GM23338 (cell line): ENCODE results near the gene DCP1B. TPM values are rescaled to one million over a fixed set of nuclear protein-coding genes. Genes with fewer than 3 reads are reported as not detected.

Source experiments
- ATAC-seq: fragments of 200-7000 bp; cut with Tn5 transposase; 3 replicates; pipeline ENCODE4 v1.9.1; 2020
- DNase-seq: peaks from one replicate; pipeline ENCODE4 v3.0.0-alpha.2; 2015; ENCODE audit warnings: low spot score
- H2AFZ ChIP-seq: fragments of 200-600 bp; sonication (generic); 2 replicates; pipeline ENCODE4 v1.8.0; 2016; ENCODE audit warnings: antibody characterized with exemption, mild to moderate bottlenecking, moderate library complexity
- H3F3A ChIP-seq: fragments of 200-600 bp; sonication (generic); replicated peaks from 2 replicates; pipeline ENCODE4 v1.8.0; 2017; ENCODE audit warnings: antibody characterized with exemption, mixed run types, low read depth
- H3K27ac ChIP-seq: fragments of 200-600 bp; sonication (generic); 2 replicates; pipeline ENCODE4 v1.6.1; 2016; ENCODE audit warnings: low read depth
- H3K27me3 ChIP-seq: fragments of 200-600 bp; sonication (generic); 2 replicates; pipeline ENCODE4 v1.8.0; 2016; ENCODE audit warnings: mild to moderate bottlenecking, mixed run types, moderate library complexity; ENCODE audit not compliant: insufficient read depth
- H3K36me3 ChIP-seq: fragments of 200-600 bp; sonication (generic); 2 replicates; pipeline ENCODE4 v1.8.0; 2016; ENCODE audit warnings: mild to moderate bottlenecking; ENCODE audit not compliant: insufficient read depth
- H3K4me1 ChIP-seq: fragments of 200-600 bp; sonication (generic); 2 replicates; pipeline ENCODE4 v1.8.0; 2016; ENCODE audit warnings: mild to moderate bottlenecking, moderate library complexity; ENCODE audit not compliant: insufficient read depth
- H3K4me2 ChIP-seq: fragments of 200-600 bp; sonication (generic); 2 replicates; pipeline ENCODE4 v1.7.1; 2017; ENCODE audit warnings: mixed run types
- H3K4me3 ChIP-seq: fragments of 200-600 bp; sonication (generic); 2 replicates; pipeline ENCODE4 v1.6.1; 2016; ENCODE audit warnings: mixed run types
- H3K79me2 ChIP-seq: fragments of 200-600 bp; sonication (generic); replicated peaks from 2 replicates; pipeline ENCODE4 v1.8.0; 2017; ENCODE audit warnings: mild to moderate bottlenecking; ENCODE audit not compliant: insufficient read depth
- H3K9me2 ChIP-seq: fragments of 200-600 bp; sonication (generic); 2 replicates; pipeline ENCODE4 v1.8.0; 2017; ENCODE audit not compliant: insufficient read depth
- H4K20me1 ChIP-seq: fragments of 200-600 bp; sonication (generic); replicated peaks from 2 replicates; pipeline ENCODE4 v1.8.0; 2017; ENCODE audit warnings: mild to moderate bottlenecking; ENCODE audit not compliant: insufficient read depth
- H3K27ac Mint-ChIP-seq: 2 replicates; pipeline ENCODE4 v1.8.0; 2020; ENCODE audit warnings: inconsistent platforms, mild to moderate bottlenecking, moderate library complexity, mixed read lengths
- H3K27me3 Mint-ChIP-seq: 3 replicates; pipeline ENCODE4 v1.8.0; 2022; ENCODE audit warnings: low read depth, mild to moderate bottlenecking, moderate library complexity, mixed read lengths, inconsistent platforms; ENCODE audit not compliant: insufficient read depth, poor library complexity
- H3K36me3 Mint-ChIP-seq: 3 replicates; pipeline ENCODE4 v1.8.0; 2021; ENCODE audit warnings: low read depth, mild to moderate bottlenecking, inconsistent platforms, moderate library complexity, mixed read lengths
- H3K4me1 Mint-ChIP-seq: 3 replicates; pipeline ENCODE4 v1.8.0; 2020; ENCODE audit warnings: mild to moderate bottlenecking, inconsistent platforms, mixed read lengths
- H3K4me3 Mint-ChIP-seq: 3 replicates; pipeline ENCODE4 v1.8.0; 2021; ENCODE audit warnings: moderate library complexity, mild to moderate bottlenecking, inconsistent platforms, mixed read lengths
- H3K9me3 Mint-ChIP-seq: 3 replicates; pipeline ENCODE4 v1.8.0; 2020; ENCODE audit warnings: moderate library complexity, mild to moderate bottlenecking, inconsistent platforms, mixed read lengths
- CREB1 ChIP-seq: fragments of 250-450 bp; sonication (Bioruptor Pico); IDR thresholded peaks from 2 replicates; pipeline ENCODE4 v1.5.0; 2020; ENCODE audit warnings: low read depth, mild to moderate bottlenecking, moderate library complexity
- CTCF ChIP-seq, 2 experiments: fragments of 200-600 bp in 1 of 2; sonication (generic) in 1 of 2; conservative IDR thresholded peaks; 2 replicates each; pipeline versions ENCODE4 v1.5.1 to v1.6.1; 2016 to 2017; ENCODE audit warnings: antibody characterized with exemption in 2 of 2, low read depth in 2 of 2, mild to moderate bottlenecking in 2 of 2, moderate library complexity in 1 of 2
- ETS1 ChIP-seq: IDR thresholded peaks from 2 replicates; pipeline ENCODE4 v1.6.1; 2016; ENCODE audit warnings: antibody characterized with exemption
- EZH2 ChIP-seq: fragments of 200-600 bp; sonication (generic); IDR thresholded peaks from one replicate; pipeline ENCODE4 v1.8.0; 2017; ENCODE audit warnings: antibody characterized with exemption, mild to moderate bottlenecking, low read depth; ENCODE audit not compliant: unreplicated experiment
- EZH2phosphoT487 ChIP-seq: fragments of 200-600 bp; sonication (generic); IDR thresholded peaks from one replicate; pipeline ENCODE4 v1.8.1; 2018; ENCODE audit warnings: antibody characterized with exemption; ENCODE audit not compliant: unreplicated experiment
- JUNB ChIP-seq: IDR thresholded peaks from one replicate; pipeline ENCODE4 v1.6.1; 2016; ENCODE audit warnings: antibody characterized with exemption; ENCODE audit not compliant: unreplicated experiment
- NANOG ChIP-seq: IDR thresholded peaks from 2 replicates; pipeline ENCODE4 v1.6.1; 2016; ENCODE audit warnings: antibody characterized with exemption, borderline replicate concordance
- POLR2AphosphoS5 ChIP-seq: IDR thresholded peaks from 2 replicates; pipeline ENCODE4 v1.6.1; 2016; ENCODE audit warnings: antibody characterized with exemption, low read depth
- STAT1 ChIP-seq: IDR thresholded peaks from one replicate; pipeline ENCODE4 v1.6.1; 2016; ENCODE audit warnings: antibody characterized with exemption; ENCODE audit not compliant: unreplicated experiment
- ZNF114 ChIP-seq: fragments of 250-450 bp; sonication (Bioruptor Pico); IDR thresholded peaks from 2 replicates; pipeline ENCODE4 v1.5.0; 2020; ENCODE audit warnings: mild to moderate bottlenecking, moderate library complexity
- ZNF331 ChIP-seq: fragments of 250-450 bp; sonication (Bioruptor Pico); IDR thresholded peaks from 2 replicates; pipeline ENCODE4 v1.5.0; 2020; ENCODE audit warnings: low read depth, mild to moderate bottlenecking, moderate library complexity
- ZNF462 ChIP-seq: fragments of 250-450 bp; sonication (Bioruptor Pico); IDR thresholded peaks from 2 replicates; pipeline ENCODE4 v1.5.0; 2020; ENCODE audit warnings: mild to moderate bottlenecking, moderate library complexity
- polyA plus RNA-seq: library from polyadenylated mRNA; unstranded; fragments of >200 nt; fragmentation: Nextera tagmentation; extraction: Ambion mirVana; gene quantifications from 2 replicates; pipeline ENCODE4 v1.2.1, GENCODE V29; 2016
- total RNA-seq: library from RNA; depleted of rRNA; stranded (reverse); fragments of >200 nt; shearing (Covaris generic); gene quantifications from 2 replicates; pipeline ENCODE4 v1.2.3, GENCODE V29; 2014

The DCP1B gene
- total and polyA plus RNA-seq, 2 experiments from 2014 or later = 24.4 to 29.8 TPM

- Histone ChIP-seq H3K4me1 (peaks cover 12% of the 10 kb centered on the region), H3K27ac (no peak overlapping the region), H3K79me2 (no peaks in the 10 kb centered on the region; the same call in 1 of the 2 replicates), H4K20me1 (no peaks in the 10 kb centered on the region; the same call in 1 of the 2 replicates), H3K36me3 (no peaks in the 10 kb centered on the region), H3K4me3 (no peak overlapping the region), H2AFZ (no peak overlapping the region), H3K9me2 (no peaks in the 10 kb centered on the region), H3F3A (no peaks in the 10 kb centered on the region), H3K4me2 (no peak overlapping the region), H3K27me3 (no peaks in the 10 kb centered on the region)
- Mint-ChIP-seq H3K36me3 (no peaks in the 10 kb centered on the region), H3K9me3 (no peaks in the 10 kb centered on the region), H3K27me3 (no peaks in the 10 kb centered on the region), H3K4me1 (peaks cover 23% of the 10 kb centered on the region), H3K27ac (no peak overlapping the region), H3K4me3 (no peak overlapping the region)
- ATAC-seq = no peak
- TF ChIP-seq ZNF462 (CRISPR knock-in tag) (no peak), CREB1 (no peak), ZNF331 (no peak), JUNB (no peak)
- DNase-seq = no peak
These were observed 29.4 kb downstream of the DCP1B start for GRCh38 chr12:1974812-1975211.

- no peak overlapping the region for H2AFZ ChIP-seq
- H3K79me2 ChIP-seq = no peaks in the 10 kb centered on the region; the same call in 1 of the 2 replicates
- H3F3A ChIP-seq = no peaks in the 10 kb centered on the region
- Mint-ChIP-seq H3K27me3 (no peaks in the 10 kb centered on the region), H3K4me1 (peaks cover 21% of the 10 kb centered on the region), H3K36me3 (no peaks in the 10 kb centered on the region), H3K4me3 (no peak overlapping the region), H3K27ac (no peak overlapping the region), H3K9me3 (no peaks in the 10 kb centered on the region)
- H3K27me3 ChIP-seq = no peaks in the 10 kb centered on the region
- no peak overlapping the region for H3K4me2 ChIP-seq
- no peaks in the 10 kb centered on the region for H3K36me3 ChIP-seq
- H3K4me1 ChIP-seq = peaks cover 8% of the 10 kb centered on the region
- DNase-seq (no peak), ATAC-seq (no peak)
- H4K20me1 ChIP-seq = no peaks in the 10 kb centered on the region; the same call in 1 of the 2 replicates
- H3K27ac ChIP-seq = no peak overlapping the region
- H3K4me3 ChIP-seq = no peak overlapping the region
- no peaks in the 10 kb centered on the region for H3K9me2 ChIP-seq
- TF ChIP-seq STAT1 = no peak
- no peak for TF ChIP-seq ZNF114 (CRISPR knock-in tag)
- TF ChIP-seq EZH2phosphoT487 = no peak
- no peak for TF ChIP-seq CREB1
- TF ChIP-seq POLR2AphosphoS5 = no peak
- TF ChIP-seq CTCF (conservative IDR thresholded peaks at IDR 0.05; ENCODE audit: low read depth in 2 of 2) = no peak
- no peak for TF ChIP-seq NANOG
- TF ChIP-seq EZH2 = no peak
- no peak for TF ChIP-seq ETS1
These were observed 31.4 kb downstream of the DCP1B start for GRCh38 chr12:1972856-1973317.
